GM19239 (cell line): ENCODE data around the gene NDUFV2.
"Not testable (repeated sequence)": the region's sequence is repeated elsewhere in the genome, so short reads cannot be mapped to it uniquely, and the experiment has no call there.

Experiments used
- DNase-seq: peaks from one replicate; pipeline ENCODE4 v3.0.0; 2011; ENCODE audit warnings: low spot score; ENCODE audit not compliant: insufficient read length
- FAIRE-seq: peaks from 2 replicates; lab custom pipeline; 2011; peaks lifted over from hg19 to GRCh38; lab: Jason Lieb, UNC

The NDUFV2 gene

DNA sequence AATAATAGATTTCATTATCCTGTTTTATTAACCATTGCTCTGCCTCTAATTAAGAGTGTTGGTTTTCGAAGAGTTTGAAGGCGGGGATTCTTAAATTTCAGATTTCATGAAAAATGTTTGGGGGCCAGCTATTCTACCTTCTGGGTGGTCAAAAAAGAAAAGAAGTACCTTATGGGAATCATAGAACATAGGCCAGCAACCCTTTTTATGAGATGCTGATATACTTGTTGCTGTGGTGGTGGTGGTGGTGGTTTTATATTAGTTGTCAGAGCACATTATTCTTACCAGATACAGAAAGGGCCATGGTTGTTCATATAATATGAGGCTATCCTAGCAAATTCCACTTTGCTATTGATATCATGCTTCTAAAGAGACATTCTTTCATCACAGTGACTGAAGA lies 38.5 kb downstream of the NDUFV2 start:
- DNase-seq: no peak
- FAIRE-seq: no peak

DNA sequence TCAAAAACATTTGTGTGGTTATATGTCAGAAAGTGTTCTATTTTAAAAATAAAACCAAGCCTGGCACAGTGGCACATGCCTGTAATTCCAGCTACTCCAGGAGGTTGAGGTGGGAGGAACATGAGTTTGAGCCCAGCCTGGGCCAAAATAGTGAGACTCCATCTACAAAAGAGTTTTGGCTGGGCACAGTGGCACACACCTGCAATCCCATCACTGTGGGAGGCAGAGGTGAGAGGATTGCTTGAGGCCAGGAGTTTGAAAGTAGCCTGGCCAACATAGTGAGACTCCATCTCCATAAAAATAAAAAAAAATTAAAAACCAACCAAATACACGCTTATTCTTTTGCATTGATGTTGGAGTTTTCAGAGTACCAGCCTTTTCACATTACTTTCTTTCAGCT lies 43.7 kb downstream of the NDUFV2 start:
- DNase-seq: no peak
- peak; percentile 82 for FAIRE-seq

GRCh38 chr18:9147440-9148202 lies 45.1 kb downstream of the NDUFV2 start:
- DNase-seq (no peak), FAIRE-seq (peak; percentile 92)

GRCh38 chr18:9148203-9148552 lies 45.7 kb downstream of the NDUFV2 start:
- no peak for DNase-seq
- FAIRE-seq: no peak

- FAIRE-seq (peak; percentile 78), DNase-seq (no peak)
Observed at GRCh38 chr18:9150121-9150520, 47.6 kb downstream of the NDUFV2 start.

DNA sequence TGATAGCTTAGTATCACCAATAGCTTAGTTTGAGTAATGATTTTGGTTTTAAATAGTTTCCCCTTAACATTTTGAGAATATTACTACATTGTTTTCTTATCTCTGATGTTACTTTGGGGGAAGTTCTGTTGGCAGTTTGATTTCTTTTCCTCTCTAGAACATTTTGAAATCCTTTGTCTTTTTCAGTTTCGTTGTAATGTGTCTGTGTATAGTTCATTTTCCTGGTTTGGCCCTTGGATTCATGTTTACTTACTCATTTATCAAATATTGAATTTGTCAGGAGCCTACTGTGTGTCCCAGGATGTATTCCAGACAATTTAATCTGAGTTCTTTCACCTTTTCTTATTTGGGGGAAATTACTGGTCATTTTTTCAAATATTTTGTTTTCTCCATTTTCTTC lies 50.8 kb downstream of the NDUFV2 start:
- DNase-seq: no peak
- FAIRE-seq: peak; percentile 86

GRCh38 chr18:9156604-9157249 lies 54.2 kb downstream of the NDUFV2 start:
- DNase-seq: no peak
- FAIRE-seq: peak; percentile 59

- FAIRE-seq (peak; percentile 40), DNase-seq (no peak)
Observed at GRCh38 chr18:9157806-9158205, 55.3 kb downstream of the NDUFV2 start.

GRCh38 chr18:9160014-9160413 lies 57.5 kb downstream of the NDUFV2 start:
- DNase-seq (no peak), FAIRE-seq (no peak)

GRCh38 chr18:9162663-9163062 lies 60.2 kb downstream of the NDUFV2 start:
- not testable (repeated sequence) for FAIRE-seq, DNase-seq

GRCh38 chr18:9164149-9164548 lies 61.6 kb downstream of the NDUFV2 start:
- not testable (repeated sequence) for FAIRE-seq, DNase-seq

DNA sequence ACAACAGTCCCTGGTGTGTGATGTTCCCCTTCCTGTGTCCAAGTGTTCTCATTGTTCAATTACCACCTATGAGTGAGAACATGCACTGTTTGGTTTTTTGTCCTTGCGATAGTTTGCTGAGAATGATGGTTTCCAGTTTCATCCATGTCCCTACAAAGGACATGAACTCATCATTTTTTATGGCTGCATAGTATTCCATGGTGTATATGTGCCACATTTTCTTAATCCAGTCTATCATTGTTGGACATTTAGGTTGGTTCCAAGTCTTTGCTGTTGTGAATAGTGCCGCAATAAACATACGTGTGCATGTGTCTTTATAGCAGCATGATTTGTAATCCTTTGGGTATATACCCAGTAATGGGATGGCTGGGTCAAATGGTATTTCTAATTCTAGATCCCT lies 63.4 kb downstream of the NDUFV2 start:
- DNase-seq, FAIRE-seq: not testable (repeated sequence)

DNA sequence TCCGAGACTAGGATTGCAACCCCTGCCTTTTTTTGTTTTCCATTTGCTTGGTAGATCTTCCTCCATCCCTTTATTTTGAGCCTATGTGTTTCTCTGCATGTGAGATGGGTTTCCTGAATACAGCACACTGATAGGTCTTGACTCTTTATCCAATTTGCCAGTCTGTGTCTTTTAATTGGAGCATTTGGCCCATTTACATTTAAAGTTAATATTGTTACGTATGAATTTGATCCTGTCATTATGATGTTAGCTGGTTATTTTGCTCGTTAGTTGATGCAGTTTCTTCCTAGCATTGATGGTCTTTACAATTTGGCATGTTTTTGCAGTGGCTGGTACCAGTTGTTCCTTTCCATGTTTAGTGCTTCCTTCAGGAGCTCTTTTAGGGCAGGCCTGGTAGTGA lies 67.0 kb downstream of the NDUFV2 start:
- not testable (repeated sequence) for FAIRE-seq, DNase-seq

DNA sequence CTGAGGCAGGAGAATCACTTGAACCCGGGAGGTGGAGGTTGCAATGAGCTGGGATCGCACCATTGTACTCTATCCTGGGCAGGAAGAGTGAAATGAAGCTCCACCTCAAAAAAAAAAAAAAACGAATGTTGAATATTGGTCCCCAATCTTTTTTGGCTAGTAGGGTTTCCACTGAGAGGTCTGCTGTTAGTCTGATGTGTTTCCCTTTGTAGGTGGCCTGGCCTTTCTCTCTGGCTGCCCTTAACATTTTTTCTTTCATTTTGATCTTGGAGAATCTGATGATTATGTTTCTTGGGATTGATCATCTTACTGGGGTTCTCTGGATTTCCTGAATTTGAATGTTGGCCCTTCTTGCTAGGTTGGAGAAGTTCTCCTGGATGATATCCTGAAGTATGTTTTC lies 69.4 kb downstream of the NDUFV2 start:
- FAIRE-seq, DNase-seq: not testable (repeated sequence)

- FAIRE-seq (no peak), DNase-seq (no peak)
Observed at GRCh38 chr18:9172506-9173127, 70.1 kb downstream of the NDUFV2 start.

GRCh38 chr18:9173770-9174233 lies 71.3 kb downstream of the NDUFV2 start:
- no peak for FAIRE-seq
- no peak for DNase-seq

DNA sequence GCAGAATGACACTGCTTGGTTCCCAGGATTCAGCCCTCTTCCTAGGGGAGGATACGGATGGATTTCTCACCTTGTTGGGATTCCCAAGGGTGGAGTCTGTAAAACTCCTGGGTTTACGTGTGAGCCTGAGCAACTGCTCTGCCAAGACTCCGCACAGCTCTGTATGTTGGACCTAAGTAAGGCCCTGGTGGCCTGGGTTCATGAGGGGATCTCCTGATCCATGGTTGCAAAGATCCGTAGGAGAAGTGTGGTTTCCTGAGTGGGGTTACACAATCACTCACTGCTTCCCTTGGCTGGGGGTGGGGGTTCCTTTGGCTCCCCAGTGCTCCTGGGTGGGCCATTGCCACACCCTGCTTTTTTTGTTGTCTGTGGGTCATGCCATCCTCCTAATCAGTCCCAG lies 71.8 kb downstream of the NDUFV2 start:
- no peak for DNase-seq
- no peak for FAIRE-seq

GRCh38 chr18:9175115-9175514 lies 72.6 kb downstream of the NDUFV2 start:
- DNase-seq: no peak
- FAIRE-seq: no peak

DNA sequence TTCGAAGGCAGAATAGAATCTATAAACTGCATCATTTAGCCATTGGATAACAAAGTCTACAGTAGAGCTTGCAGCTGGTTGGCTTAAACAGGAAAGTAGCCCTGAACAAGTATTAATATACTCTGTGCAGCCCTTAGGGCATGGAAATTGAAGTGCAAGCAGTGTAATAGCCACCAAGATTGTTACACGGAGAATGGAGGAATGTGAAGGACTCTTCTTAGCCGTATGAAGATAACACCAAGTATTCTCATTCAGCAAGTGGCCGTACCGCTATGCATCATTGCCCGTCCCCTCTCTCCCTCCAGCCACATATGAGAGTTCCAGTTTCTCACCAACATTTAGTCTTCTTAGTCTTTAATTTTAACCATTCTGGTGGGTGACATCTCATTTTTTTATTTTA lies 74.5 kb downstream of the NDUFV2 start:
- DNase-seq (no peak), FAIRE-seq (no peak)

DNA sequence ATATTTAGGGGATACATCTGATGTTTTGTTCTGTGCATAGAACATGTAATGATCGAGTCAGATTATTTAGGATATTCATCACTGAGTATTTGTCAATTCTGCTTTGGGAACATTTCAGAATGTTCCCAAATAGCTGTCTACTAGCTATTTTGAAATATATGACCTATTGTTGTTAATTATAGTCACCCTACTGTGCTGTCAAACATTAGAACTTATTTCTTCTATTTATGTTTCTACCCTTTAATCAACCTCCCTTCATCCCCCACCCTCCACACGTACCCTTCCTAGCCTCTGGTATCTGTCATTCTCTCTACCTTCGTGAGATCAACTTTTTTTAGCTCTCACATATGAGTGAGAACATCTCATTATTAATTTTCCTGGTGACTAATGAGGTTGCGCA lies 75.0 kb downstream of the NDUFV2 start:
- DNase-seq (no peak), FAIRE-seq (no peak)

DNA sequence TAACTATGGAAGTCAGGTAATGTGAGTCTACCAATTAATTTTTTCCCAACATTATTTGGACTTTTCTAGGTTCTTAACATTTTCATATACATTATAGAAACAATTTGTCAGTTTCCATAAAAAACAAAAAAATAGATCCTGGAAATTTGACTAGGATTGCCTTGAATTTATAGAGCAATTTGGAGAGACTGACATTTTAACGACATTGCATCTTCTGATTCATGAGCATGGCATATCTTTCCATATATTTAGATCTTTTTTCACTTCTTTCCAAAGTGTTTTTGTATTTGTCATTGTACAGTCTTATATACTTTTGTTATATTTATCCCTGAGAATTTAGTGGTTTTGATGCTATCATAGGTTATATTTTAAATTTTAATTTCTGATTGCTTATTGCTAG lies 76.1 kb downstream of the NDUFV2 start:
- DNase-seq (no peak), FAIRE-seq (no peak)
